H9 (cell line): ENCODE data around the gene PLA1A. TPM values are rescaled to one million over a fixed set of nuclear protein-coding genes. Genes with fewer than 3 reads are reported as not detected.

Source experiments
- DNase-seq: peaks from one replicate; pipeline ENCODE4 v3.0.0-alpha.2; 2017
- H2AFZ ChIP-seq: one replicate; pipeline ENCODE4 v1.6.1; 2013; ENCODE audit warnings: mild to moderate bottlenecking, low read length, control low read depth, moderate library complexity
- H2AK5ac ChIP-seq: 2 replicates; pipeline ENCODE4 v1.6.1; 2013; ENCODE audit warnings: low read length, control low read depth, mixed read lengths; ENCODE audit not compliant: insufficient read length
- H2BK120ac ChIP-seq: one replicate; pipeline ENCODE4 v1.6.1; 2013; ENCODE audit warnings: low read depth, mild to moderate bottlenecking, low read length, control low read depth, inconsistent platforms; ENCODE audit not compliant: poor library complexity, severe bottlenecking
- H2BK12ac ChIP-seq: 2 replicates; pipeline ENCODE4 v1.6.1; 2013; ENCODE audit warnings: low read length, control low read depth, mixed read lengths, low read depth; ENCODE audit not compliant: insufficient read length
- H2BK15ac ChIP-seq: 2 replicates; pipeline ENCODE4 v1.6.1; 2013; ENCODE audit warnings: low read depth, low read length, control low read depth
- H2BK20ac ChIP-seq: one replicate; pipeline ENCODE4 v1.6.1; 2013; ENCODE audit warnings: low read depth, mild to moderate bottlenecking, low read length, control low read depth, inconsistent platforms; ENCODE audit not compliant: poor library complexity, severe bottlenecking
- H2BK5ac ChIP-seq: 2 replicates; pipeline ENCODE4 v1.6.1; 2013; ENCODE audit warnings: low read length, control low read depth, mixed read lengths; ENCODE audit not compliant: insufficient read length
- H3K14ac ChIP-seq: 2 replicates; pipeline ENCODE4 v1.6.1; 2013; ENCODE audit warnings: low read length, control low read depth; ENCODE audit not compliant: insufficient read depth
- H3K18ac ChIP-seq: 2 replicates; pipeline ENCODE4 v1.6.1; 2013; ENCODE audit warnings: low read depth, mild to moderate bottlenecking, mixed read lengths, low read length, control low read depth; ENCODE audit not compliant: insufficient read length
- H3K23ac ChIP-seq: 2 replicates; pipeline ENCODE4 v1.6.1; 2013; ENCODE audit warnings: low read length, control low read depth, mixed read lengths, low read depth; ENCODE audit not compliant: insufficient read length
- H3K23me2 ChIP-seq: 2 replicates; pipeline ENCODE4 v1.6.1; 2013; ENCODE audit warnings: low read depth, mild to moderate bottlenecking, mixed read lengths, low read length, control low read depth; ENCODE audit not compliant: insufficient read length, poor library complexity, severe bottlenecking
- H3K27ac ChIP-seq: 2 replicates; pipeline ENCODE4 v1.5.1; 2013; ENCODE audit warnings: low read length, control low read depth, mixed read lengths, low read depth; ENCODE audit not compliant: insufficient read length
- H3K27me3 ChIP-seq: 2 replicates; pipeline ENCODE4 v1.6.1; 2013; ENCODE audit warnings: low read length, control low read depth, inconsistent platforms; ENCODE audit not compliant: insufficient read depth
- H3K4ac ChIP-seq: 2 replicates; pipeline ENCODE4 v1.6.1; 2013; ENCODE audit warnings: low read depth, mild to moderate bottlenecking, control low read depth, inconsistent platforms, low read length, moderate library complexity
- H3K4me1 ChIP-seq: 2 replicates; pipeline ENCODE4 v1.6.1; 2013; ENCODE audit warnings: low read length, control low read depth, inconsistent platforms; ENCODE audit not compliant: insufficient read depth
- H3K4me2 ChIP-seq: 2 replicates; pipeline ENCODE4 v1.6.1; 2013; ENCODE audit warnings: low read length, control low read depth, mixed read lengths; ENCODE audit not compliant: insufficient read length, insufficient read depth
- H3K56ac ChIP-seq: 2 replicates; pipeline ENCODE4 v1.6.1; 2013; ENCODE audit warnings: low read depth, mild to moderate bottlenecking, mixed read lengths, low read length, control low read depth; ENCODE audit not compliant: insufficient read length
- H3K79me1 ChIP-seq: 2 replicates; pipeline ENCODE4 v1.6.1; 2013; ENCODE audit warnings: low read depth, mild to moderate bottlenecking, moderate library complexity, low read length, control low read depth, inconsistent platforms; ENCODE audit not compliant: insufficient read depth, poor library complexity, severe bottlenecking
- H3K79me2 ChIP-seq: 2 replicates; pipeline ENCODE4 v1.6.1; 2013; ENCODE audit warnings: low read length, control low read depth, inconsistent platforms; ENCODE audit not compliant: insufficient read depth
- H3K9ac ChIP-seq: 2 replicates; pipeline ENCODE4 v1.6.1; 2013; ENCODE audit warnings: low read length, control low read depth, mixed read lengths; ENCODE audit not compliant: insufficient read length; ENCODE audit errors: extremely low read depth
- H3K9me3 ChIP-seq: one replicate; pipeline ENCODE4 v1.6.1; 2013; ENCODE audit warnings: low read depth, low read length, inconsistent platforms; ENCODE audit not compliant: control insufficient read depth
- H3T11ph ChIP-seq: one replicate; pipeline ENCODE4 v1.6.1; 2013; ENCODE audit warnings: mild to moderate bottlenecking, low read length, control low read depth, inconsistent platforms
- H4K20me1 ChIP-seq: one replicate; pipeline ENCODE4 v1.6.1; 2013; ENCODE audit not compliant: control insufficient read depth, insufficient read length, insufficient read depth
- H4K5ac ChIP-seq: 2 replicates; pipeline ENCODE4 v1.6.1; 2013; ENCODE audit warnings: low read depth, mild to moderate bottlenecking, mixed read lengths, low read length, control low read depth; ENCODE audit not compliant: insufficient read length
- H4K8ac ChIP-seq: replicated peaks from 2 replicates; pipeline ENCODE4 v1.6.1; 2013; ENCODE audit warnings: low read length, control low read depth, mixed read lengths, low read depth; ENCODE audit not compliant: insufficient read length
- H4K91ac ChIP-seq: 2 replicates; pipeline ENCODE4 v1.6.1; 2013; ENCODE audit warnings: low read depth, mild to moderate bottlenecking, moderate library complexity, mixed read lengths, low read length, control low read depth; ENCODE audit not compliant: insufficient read length
- H3K27ac Mint-ChIP-seq, 3 experiments: 2 replicates in 2 of 3; 3 replicates in 1 of 3; pipeline ENCODE4 v1.8.0; 2020 to 2021; ENCODE audit warnings: mixed read lengths in 3 of 3, mild to moderate bottlenecking in 1 of 3, moderate library complexity in 1 of 3
- H3K27me3 Mint-ChIP-seq: 2 replicates; pipeline ENCODE4 v1.8.0; 2021; ENCODE audit warnings: low read depth, mild to moderate bottlenecking, moderate library complexity, mixed read lengths
- H3K36me3 Mint-ChIP-seq, 3 experiments: 2 replicates in 2 of 3; 3 replicates in 1 of 3; pipeline ENCODE4 v1.8.0; 2020 to 2021; ENCODE audit warnings: low read depth in 3 of 3, mixed read lengths in 3 of 3; ENCODE audit not compliant: insufficient read depth in 1 of 3
- H3K4me1 Mint-ChIP-seq, 2 experiments: 2 replicates each; pipeline ENCODE4 v1.8.0; 2020; ENCODE audit warnings: mixed read lengths in 2 of 2
- H3K4me3 Mint-ChIP-seq, 2 experiments: 2 replicates in 1 of 2; 3 replicates in 1 of 2; pipeline ENCODE4 v1.8.0; 2020 to 2021; ENCODE audit warnings: mild to moderate bottlenecking in 2 of 2, mixed read lengths in 2 of 2, moderate library complexity in 1 of 2
- H3K9me3 Mint-ChIP-seq, 2 experiments: 2 replicates in 1 of 2; 3 replicates in 1 of 2; pipeline ENCODE4 v1.8.0; 2020; ENCODE audit warnings: mild to moderate bottlenecking in 2 of 2, mixed read lengths in 2 of 2, moderate library complexity in 1 of 2
- WGBS: extraction: QIAGEN DNeasy Blood & Tissue Kit; methylation state at CpG from one replicate; pipeline ENCODE4 v1.1.7; 2013; ENCODE audit warnings: missing lambda C conversion rate, low lambda C conversion rate, mixed read lengths; ENCODE audit not compliant: insufficient read length; ENCODE audit errors: extremely low coverage; 5-methylcytosine and 5-hydroxymethylcytosine counted together
- total RNA-seq: library from RNA; stranded (reverse); gene quantifications from 2 replicates; pipeline ENCODE4 v1.2.1, GENCODE V29; 2021
- TF ChIP-seq, protein P1 (sequence below): fragments of 200-600 bp; sonication (generic); conservative IDR thresholded peaks from 3 replicates; pipeline ENCODE4 v1.8.0; 2021; ENCODE audit warnings: antibody characterized with exemption, mild to moderate bottlenecking

PLA1A gene
- total RNA-seq, 1 experiment from 2014 or later: not detected

DNA sequence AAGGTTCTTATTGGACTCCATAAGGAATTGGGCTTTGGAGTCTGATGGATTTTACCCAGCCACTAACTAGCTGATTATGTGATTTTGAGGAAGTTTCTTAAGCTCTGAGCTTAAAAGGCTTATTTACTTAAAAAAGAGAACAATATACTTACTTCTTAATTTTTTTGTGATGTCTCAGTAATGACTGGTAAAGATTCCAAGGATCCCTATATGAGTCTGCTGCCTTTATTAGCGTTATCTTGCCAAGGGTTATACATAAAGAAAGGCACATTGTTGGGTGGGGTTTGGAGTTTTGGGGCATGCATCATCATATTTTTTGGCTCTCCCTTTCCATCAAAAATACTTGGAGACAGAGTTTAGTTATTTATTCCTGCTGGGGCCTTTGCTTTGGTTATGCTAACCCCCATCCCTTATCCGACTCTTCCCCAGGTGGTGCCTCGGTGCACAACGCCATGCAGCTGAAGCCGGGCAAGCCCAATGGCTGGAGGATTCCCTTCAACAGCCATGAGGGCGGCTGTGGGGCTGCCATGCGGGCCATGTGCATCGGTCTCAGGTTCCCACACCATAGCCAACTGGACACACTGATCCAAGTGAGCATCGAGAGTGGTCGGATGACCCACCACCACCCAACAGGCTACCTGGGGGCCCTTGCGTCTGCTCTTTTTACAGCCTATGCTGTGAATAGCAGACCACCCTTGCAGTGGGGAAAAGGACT, 11.7 kb upstream of the PLA1A start:
- Histone ChIP-seq H3K56ac (no peak overlapping the region), H2BK12ac (no peak overlapping the region), H4K8ac (no peak overlapping the region), H2BK15ac (no peak overlapping the region), H3K4me1 (no peaks in the 10 kb centered on the region; the same call in 1 of the 2 replicates), H3K4me2 (no peak overlapping the region), H3K14ac (no peak overlapping the region), H3K18ac (no peak overlapping the region), H4K91ac (no peak overlapping the region), H2AFZ (no peak overlapping the region), H3K27me3 (no peaks in the 10 kb centered on the region), H4K20me1 (no peaks in the 10 kb centered on the region), H3K23ac (no peak overlapping the region), H3K79me2 (no peaks in the 10 kb centered on the region), H3K23me2 (no peaks in the 10 kb centered on the region), H3K9ac (no peak overlapping the region), H2BK120ac (no peak overlapping the region), H4K5ac (no peak overlapping the region), H3K4ac (no peak overlapping the region), H3K9me3 (no peaks in the 10 kb centered on the region), H2AK5ac (no peak overlapping the region), H2BK5ac (no peak overlapping the region), H3K27ac (no peak overlapping the region), H3K79me1 (no peaks in the 10 kb centered on the region), H2BK20ac (no peak overlapping the region), H3T11ph (no peak overlapping the region)
- Mint-ChIP-seq H3K27me3 (peaks cover 4% of the 10 kb centered on the region), H3K4me3 (no peak overlapping the region), H3K36me3 (peaks cover 0 to 9% (median 2%) of the 10 kb centered on the region in 3 experiments; a peak in 6 of 7 replicates), H3K4me1 (peaks cover 17 to 24% of the 10 kb centered on the region in 2 experiments), H3K9me3 (peaks cover 6 to 11% of the 10 kb centered on the region in 2 experiments; a peak in 4 of 5 replicates), H3K27ac (no peak overlapping the region)
- no CpG with 5 or more reads among the region's 11 CpGs for WGBS
- no peak for DNase-seq
- TF ChIP-seq, protein P1, sequence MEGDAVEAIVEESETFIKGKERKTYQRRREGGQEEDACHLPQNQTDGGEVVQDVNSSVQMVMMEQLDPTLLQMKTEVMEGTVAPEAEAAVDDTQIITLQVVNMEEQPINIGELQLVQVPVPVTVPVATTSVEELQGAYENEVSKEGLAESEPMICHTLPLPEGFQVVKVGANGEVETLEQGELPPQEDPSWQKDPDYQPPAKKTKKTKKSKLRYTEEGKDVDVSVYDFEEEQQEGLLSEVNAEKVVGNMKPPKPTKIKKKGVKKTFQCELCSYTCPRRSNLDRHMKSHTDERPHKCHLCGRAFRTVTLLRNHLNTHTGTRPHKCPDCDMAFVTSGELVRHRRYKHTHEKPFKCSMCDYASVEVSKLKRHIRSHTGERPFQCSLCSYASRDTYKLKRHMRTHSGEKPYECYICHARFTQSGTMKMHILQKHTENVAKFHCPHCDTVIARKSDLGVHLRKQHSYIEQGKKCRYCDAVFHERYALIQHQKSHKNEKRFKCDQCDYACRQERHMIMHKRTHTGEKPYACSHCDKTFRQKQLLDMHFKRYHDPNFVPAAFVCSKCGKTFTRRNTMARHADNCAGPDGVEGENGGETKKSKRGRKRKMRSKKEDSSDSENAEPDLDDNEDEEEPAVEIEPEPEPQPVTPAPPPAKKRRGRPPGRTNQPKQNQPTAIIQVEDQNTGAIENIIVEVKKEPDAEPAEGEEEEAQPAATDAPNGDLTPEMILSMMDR: no peak
